Activated naive CD8-positive, alpha-beta T cell treated with anti-CD3 and anti-CD28 coated beads, Interleukin-2, amount 50 U/mL, for 24 hours (primary cell): ENCODE data around the gene SP1.
"Not testable (repeated sequence)": the region's sequence is repeated elsewhere in the genome, so short reads cannot be mapped to it uniquely, and the experiment has no call there.

Experiments used
- ATAC-seq: fragments of 150-1000 bp; cut with Tn5 transposase; one replicate; pipeline ENCODE4 v1.10.0; 2021
- DNase-seq: peaks from one replicate; pipeline ENCODE4 v3.0.0; 2021
- H3K27ac Mint-ChIP-seq: one replicate; pipeline ENCODE4 v1.8.0; 2021; ENCODE audit warnings: mild to moderate bottlenecking, mixed read lengths
- H3K27me3 Mint-ChIP-seq: one replicate; pipeline ENCODE4 v1.8.0; 2021; ENCODE audit warnings: mixed read lengths
- H3K36me3 Mint-ChIP-seq: one replicate; pipeline ENCODE4 v1.8.0; 2021; ENCODE audit warnings: low read depth, mixed read lengths
- H3K4me1 Mint-ChIP-seq: one replicate; pipeline ENCODE4 v1.8.0; 2021; ENCODE audit warnings: mixed read lengths
- H3K4me3 Mint-ChIP-seq: one replicate; pipeline ENCODE4 v1.8.0; 2021; ENCODE audit warnings: mild to moderate bottlenecking, moderate library complexity, mixed read lengths
- H3K9me3 Mint-ChIP-seq: one replicate; pipeline ENCODE4 v1.8.0; 2021; ENCODE audit warnings: mixed read lengths

Gene SP1

DNA sequence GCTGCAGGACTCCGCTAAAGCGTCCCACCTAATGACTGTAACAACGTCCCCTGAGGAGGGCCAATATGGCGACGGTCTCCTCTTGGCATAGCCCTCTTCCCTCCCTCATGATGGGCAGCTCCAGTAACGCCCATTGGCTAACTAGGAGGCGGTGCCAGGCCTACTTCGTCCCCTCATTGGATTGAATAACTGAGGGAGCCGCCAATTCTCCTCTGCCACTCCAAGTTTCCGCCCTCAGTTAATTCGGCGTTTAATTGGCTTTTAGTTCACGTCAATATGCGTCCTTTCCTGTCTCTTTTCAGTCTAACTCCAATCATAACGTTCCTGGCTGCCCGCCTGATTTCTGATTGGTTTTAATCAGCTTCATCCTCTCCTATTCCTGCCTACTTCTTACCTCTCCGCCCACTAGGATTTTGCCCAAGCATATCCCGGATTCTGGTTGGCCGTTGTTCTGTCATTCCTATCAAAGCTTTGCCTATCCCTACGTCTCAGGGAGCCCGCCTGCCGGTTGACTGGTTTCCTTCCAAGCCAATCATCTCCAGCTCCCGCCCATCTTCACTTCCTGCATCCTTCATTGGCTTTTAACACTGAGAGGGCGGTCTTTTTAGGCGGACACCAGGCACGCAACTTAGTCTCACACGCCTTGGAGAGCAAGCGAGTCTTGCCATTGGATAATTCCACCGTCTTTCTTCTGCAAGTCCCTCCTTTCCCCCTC lies 430 bp upstream of the SP1 start:
- H3K4me1 Mint-ChIP-seq: peaks cover 37% of the 10 kb centered on the region
- H3K27ac Mint-ChIP-seq: no peak overlapping the region
- H3K9me3 Mint-ChIP-seq: no peaks in the 10 kb centered on the region
- no peaks in the 10 kb centered on the region for H3K27me3 Mint-ChIP-seq
- no peak overlapping the region for H3K4me3 Mint-ChIP-seq
- peaks cover 30% of the 10 kb centered on the region for H3K36me3 Mint-ChIP-seq
- ATAC-seq: peak; percentile 81
- peak; percentile 89 for DNase-seq

DNA sequence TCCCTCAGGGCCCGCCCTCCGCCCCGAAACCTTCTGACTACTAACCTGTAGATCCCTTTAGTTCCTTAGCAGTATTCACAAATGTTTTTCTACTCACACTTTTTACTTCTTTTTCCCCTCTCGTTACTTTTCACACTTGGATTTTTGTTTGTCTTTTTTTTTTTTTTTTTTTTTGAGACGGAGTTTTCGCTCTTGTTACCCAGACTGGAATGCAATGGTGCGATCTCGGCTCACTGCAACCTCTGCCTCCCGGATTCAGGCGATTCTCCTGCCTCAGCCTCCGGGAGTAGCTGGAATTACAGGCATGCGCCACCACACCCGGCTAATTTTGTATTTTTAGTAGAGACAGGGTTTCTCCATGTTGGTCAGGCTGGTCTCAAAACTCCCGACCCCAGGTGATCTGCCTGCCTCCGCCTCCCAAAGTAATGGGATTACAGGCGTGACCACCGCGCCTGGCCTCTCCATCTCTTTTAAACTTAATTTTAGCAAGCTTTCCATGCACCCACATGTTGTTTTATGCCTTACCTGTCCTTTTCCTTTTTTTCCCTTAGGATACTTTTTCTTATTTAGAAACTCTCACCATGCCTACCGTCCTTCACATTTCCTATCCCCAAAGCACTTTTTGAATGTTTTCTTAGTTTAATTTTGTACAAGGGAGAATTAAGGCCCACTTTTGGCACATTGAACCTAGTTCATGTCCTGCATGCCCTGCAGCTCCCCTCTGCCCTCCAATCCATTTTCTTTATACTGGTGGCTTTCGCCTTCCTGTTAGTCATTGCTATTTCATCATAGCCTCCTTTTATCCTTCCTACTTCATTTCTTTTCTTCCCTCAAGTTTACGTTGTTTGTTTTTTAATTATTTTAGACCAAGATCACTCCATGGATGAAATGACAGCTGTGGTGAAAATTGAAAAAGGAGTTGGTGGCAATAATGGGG lies 1.1 kb downstream of the SP1 start:
- H3K27ac Mint-ChIP-seq: peak overlapping the region; percentile 96
- peaks cover 36% of the 10 kb centered on the region for H3K36me3 Mint-ChIP-seq
- H3K4me3 Mint-ChIP-seq: peak overlapping the region; percentile 94
- peaks cover 44% of the 10 kb centered on the region for H3K4me1 Mint-ChIP-seq
- no peak for DNase-seq
- no peaks in the 10 kb centered on the region for H3K9me3 Mint-ChIP-seq
- H3K27me3 Mint-ChIP-seq: no peaks in the 10 kb centered on the region
- ATAC-seq: no peak

DNA sequence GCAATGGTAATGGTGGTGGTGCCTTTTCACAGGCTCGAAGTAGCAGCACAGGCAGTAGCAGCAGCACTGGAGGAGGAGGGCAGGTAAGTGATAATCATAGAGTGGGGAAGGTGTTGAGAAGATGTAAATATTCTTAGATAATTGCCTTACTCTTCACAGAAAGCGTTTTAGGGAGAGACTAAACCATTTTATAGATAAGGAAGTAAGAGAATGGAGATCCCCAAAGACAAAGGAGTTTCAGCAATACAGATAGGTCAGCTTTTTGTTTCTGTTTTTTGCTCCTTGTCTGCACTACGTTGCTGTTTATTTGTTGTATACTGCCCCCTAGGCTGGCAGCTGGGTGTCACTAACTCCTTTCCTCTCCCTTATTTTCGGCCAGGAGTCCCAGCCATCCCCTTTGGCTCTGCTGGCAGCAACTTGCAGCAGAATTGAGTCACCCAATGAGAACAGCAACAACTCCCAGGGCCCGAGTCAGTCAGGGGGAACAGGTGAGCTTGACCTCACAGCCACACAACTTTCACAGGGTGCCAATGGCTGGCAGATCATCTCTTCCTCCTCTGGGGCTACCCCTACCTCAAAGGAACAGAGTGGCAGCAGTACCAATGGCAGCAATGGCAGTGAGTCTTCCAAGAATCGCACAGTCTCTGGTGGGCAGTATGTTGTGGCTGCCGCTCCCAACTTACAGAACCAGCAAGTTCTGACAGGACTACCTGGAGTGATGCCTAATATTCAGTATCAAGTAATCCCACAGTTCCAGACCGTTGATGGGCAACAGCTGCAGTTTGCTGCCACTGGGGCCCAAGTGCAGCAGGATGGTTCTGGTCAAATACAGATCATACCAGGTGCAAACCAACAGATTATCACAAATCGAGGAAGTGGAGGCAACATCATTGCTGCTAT lies 2.0 kb downstream of the SP1 start:
- no peaks in the 10 kb centered on the region for H3K27me3 Mint-ChIP-seq
- H3K4me3 Mint-ChIP-seq: peak overlapping the region; percentile 94
- peak overlapping the region; percentile 96 for H3K27ac Mint-ChIP-seq
- no peaks in the 10 kb centered on the region for H3K9me3 Mint-ChIP-seq
- peaks cover 53% of the 10 kb centered on the region for H3K4me1 Mint-ChIP-seq
- ATAC-seq: no peak
- peak; percentile 34 for DNase-seq
- peaks cover 38% of the 10 kb centered on the region for H3K36me3 Mint-ChIP-seq

DNA sequence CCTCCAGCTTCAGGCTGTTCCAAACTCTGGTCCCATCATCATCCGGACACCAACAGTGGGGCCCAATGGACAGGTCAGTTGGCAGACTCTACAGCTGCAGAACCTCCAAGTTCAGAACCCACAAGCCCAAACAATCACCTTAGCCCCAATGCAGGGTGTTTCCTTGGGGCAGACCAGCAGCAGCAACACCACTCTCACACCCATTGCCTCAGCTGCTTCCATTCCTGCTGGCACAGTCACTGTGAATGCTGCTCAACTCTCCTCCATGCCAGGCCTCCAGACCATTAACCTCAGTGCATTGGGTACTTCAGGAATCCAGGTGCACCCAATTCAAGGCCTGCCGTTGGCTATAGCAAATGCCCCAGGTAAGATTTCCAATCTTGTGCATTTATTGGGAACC lies 3.3 kb downstream of the SP1 start:
- Mint-ChIP-seq H3K9me3 (no peaks in the 10 kb centered on the region), H3K4me3 (peak overlapping the region; percentile 54), H3K27me3 (no peaks in the 10 kb centered on the region), H3K27ac (peak overlapping the region; percentile 47), H3K4me1 (peaks cover 64% of the 10 kb centered on the region), H3K36me3 (peaks cover 45% of the 10 kb centered on the region)
- no peak for DNase-seq
- no peak for ATAC-seq

DNA sequence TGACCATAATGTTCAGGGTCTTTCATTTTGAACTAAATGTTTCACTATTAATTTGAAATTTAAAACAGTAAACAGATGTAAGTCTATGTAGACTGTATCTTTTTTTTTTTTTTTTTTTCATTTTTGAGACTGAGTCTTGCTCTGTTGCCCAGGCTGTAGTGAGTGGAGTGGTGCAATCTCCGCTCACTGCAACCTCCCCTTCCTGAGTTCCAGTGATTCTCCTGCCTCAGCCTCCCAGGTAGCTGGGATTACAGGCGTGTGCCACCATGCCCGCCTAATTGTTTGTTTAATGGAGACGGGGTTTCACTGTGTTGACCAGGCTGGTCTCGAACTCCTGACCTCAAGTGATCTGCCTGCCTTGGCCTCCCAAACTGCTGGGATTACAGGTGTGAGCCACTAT lies 6.4 kb downstream of the SP1 start:
- Mint-ChIP-seq H3K4me3 (peak overlapping the region; percentile 49), H3K27ac (peak overlapping the region; percentile 6), H3K4me1 (peaks cover 86% of the 10 kb centered on the region), H3K36me3 (peaks cover 50% of the 10 kb centered on the region)
- DNase-seq, H3K27me3 Mint-ChIP-seq, ATAC-seq, H3K9me3 Mint-ChIP-seq: not testable (repeated sequence)

DNA sequence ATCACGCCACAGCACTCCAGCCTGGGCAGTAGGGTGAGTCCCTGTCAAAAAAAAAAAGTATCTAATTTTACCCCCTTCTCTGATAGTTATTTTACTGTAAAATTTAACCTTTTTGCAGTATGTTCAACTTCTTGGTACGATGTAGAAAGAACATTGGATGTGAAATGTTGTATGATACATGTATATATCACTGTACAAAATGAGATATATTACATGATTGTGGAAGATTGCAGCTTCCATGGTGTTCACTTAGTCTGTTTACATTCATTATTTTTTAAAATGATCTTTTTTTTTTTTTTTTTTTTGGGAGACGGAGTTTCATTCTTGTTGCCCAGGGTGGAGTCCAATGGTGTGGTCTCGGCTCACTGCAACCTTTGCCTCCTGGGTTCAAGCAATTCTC lies 9.0 kb downstream of the SP1 start:
- ATAC-seq: no peak
- Mint-ChIP-seq H3K27me3 (no peaks in the 10 kb centered on the region), H3K36me3 (peaks cover 28% of the 10 kb centered on the region), H3K27ac (peak overlapping the region; percentile 6), H3K4me3 (no peak overlapping the region), H3K9me3 (no peaks in the 10 kb centered on the region), H3K4me1 (peaks cover 66% of the 10 kb centered on the region)
- no peak for DNase-seq

DNA sequence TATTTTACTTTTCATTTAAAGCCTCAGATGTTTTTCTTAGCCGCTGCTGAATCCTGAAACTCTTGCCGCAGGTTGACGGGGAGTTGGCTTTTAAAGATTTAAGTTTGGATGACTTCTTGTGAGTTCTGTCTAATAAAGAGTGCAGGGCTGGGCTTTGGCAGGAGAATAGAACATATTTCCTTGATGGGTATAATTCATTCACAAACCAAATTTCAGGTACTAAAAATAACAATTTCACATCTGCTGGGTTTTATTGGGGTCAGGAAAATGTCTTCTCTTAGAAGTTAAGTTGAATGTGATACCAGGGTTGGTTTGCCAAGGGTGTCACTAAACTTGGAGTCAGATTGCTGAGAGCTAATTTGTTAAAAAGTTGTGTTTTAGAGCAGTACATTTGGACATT lies 9.7 kb downstream of the SP1 start:
- DNase-seq (no peak), ATAC-seq (no peak)
- H3K36me3 Mint-ChIP-seq: peaks cover 24% of the 10 kb centered on the region
- peak overlapping the region; percentile 4 for H3K4me3 Mint-ChIP-seq
- no peaks in the 10 kb centered on the region for H3K27me3 Mint-ChIP-seq
- H3K9me3 Mint-ChIP-seq: no peaks in the 10 kb centered on the region
- H3K27ac Mint-ChIP-seq: no peak overlapping the region
- H3K4me1 Mint-ChIP-seq: peaks cover 59% of the 10 kb centered on the region

DNA sequence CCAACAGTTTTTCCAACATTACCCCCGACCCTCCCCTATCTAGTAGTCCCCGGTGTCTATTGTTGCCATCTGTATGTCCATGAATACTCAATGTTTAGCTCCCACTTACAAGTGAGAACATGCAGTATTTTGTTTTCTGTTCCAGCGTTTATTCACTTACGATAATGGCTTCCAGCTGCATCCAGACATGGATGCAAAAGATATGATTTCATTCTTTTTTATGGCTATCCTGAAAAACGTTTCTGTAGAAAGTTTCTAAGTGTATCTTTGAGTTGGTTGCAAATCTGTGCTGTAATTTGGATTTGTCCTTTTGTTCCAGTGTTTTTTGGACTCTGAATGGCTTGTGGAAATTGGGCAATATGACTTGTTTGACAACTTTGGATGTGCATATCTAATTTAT lies 11.7 kb downstream of the SP1 start:
- Mint-ChIP-seq H3K27me3 (no peaks in the 10 kb centered on the region), H3K27ac (no peak overlapping the region), H3K4me1 (peaks cover 47% of the 10 kb centered on the region), H3K4me3 (no peak overlapping the region), H3K9me3 (no peaks in the 10 kb centered on the region), H3K36me3 (peaks cover 20% of the 10 kb centered on the region)
- no peak for ATAC-seq
- DNase-seq: no peak

DNA sequence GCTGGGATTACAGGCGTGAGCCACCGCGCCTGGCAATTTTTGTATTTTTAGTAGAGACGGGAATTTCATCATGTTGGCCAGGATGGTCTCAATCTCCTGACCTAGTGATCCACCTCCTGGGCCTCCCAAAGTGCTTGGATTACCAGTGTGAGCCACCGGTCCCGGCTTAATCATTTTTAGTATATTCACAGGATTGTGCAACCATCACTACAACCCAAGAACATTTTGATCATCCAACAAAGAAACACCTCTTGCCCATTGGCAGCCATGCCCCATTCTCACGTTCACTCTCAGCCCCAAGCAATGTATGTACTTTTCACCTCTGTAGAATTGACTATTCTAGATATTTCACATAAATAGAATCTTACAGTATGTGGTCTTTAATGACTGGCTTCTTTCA lies 19.9 kb downstream of the SP1 start:
- H3K9me3 Mint-ChIP-seq: no peaks in the 10 kb centered on the region
- no peak overlapping the region for H3K27ac Mint-ChIP-seq
- H3K36me3 Mint-ChIP-seq: peaks cover 16% of the 10 kb centered on the region

DNA sequence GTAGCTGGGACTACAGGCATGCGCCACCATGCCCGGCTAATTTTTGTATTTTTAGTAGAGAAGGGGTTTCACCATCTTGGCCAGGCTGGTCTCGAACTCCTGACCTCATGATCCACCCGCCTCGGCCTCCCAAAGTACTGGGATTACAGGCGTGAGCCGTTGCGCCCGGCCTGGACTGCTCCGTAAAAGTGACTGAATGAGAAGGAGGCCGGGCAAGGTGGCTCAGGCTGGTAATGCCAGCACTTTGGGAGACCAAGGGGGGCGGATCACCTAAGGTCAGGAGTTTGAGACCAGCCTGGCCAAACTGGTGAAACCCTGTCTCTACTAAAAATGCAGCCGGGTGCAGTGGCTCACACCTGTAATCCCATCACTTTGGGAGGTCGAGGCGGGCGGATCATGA lies 22.4 kb downstream of the SP1 start:
- not testable (repeated sequence) for ATAC-seq, DNase-seq, H3K4me3 Mint-ChIP-seq, H3K27ac Mint-ChIP-seq, H3K9me3 Mint-ChIP-seq, H3K27me3 Mint-ChIP-seq
- Mint-ChIP-seq H3K4me1 (peaks cover 13% of the 10 kb centered on the region), H3K36me3 (peaks cover 21% of the 10 kb centered on the region)

More for the DNA sequence above, 19.9 kb downstream of the SP1 start:
- Mint-ChIP-seq H3K4me3 (no peak overlapping the region), H3K27me3 (no peaks in the 10 kb centered on the region), H3K4me1 (peaks cover 17% of the 10 kb centered on the region)
- no peak for ATAC-seq
- DNase-seq: no peak

DNA sequence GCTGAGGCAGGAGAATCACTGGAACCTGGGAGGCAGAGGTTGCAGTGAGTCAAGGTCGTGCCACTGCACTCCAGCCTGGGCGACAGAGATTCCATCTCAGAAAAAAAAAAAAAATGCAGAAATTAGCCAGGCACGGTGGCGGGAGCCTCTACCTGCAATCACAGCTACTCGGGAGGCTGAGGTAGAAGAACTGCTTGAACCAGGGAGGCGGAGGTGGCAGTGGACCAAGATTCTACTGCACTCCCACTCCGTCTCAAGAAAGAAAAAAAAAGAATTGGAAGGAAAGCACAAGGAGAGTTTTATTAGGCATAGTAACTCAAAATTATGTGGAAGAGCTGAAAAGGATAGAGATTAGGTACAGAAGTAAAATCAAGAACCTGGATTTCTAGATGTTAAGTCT lies 22.9 kb downstream of the SP1 start:
- Mint-ChIP-seq H3K36me3 (peaks cover 19% of the 10 kb centered on the region), H3K27me3 (no peaks in the 10 kb centered on the region), H3K9me3 (no peaks in the 10 kb centered on the region), H3K4me3 (no peak overlapping the region), H3K4me1 (peaks cover 11% of the 10 kb centered on the region), H3K27ac (peak overlapping the region; percentile 40)
- DNase-seq: no peak
- ATAC-seq: no peak

DNA sequence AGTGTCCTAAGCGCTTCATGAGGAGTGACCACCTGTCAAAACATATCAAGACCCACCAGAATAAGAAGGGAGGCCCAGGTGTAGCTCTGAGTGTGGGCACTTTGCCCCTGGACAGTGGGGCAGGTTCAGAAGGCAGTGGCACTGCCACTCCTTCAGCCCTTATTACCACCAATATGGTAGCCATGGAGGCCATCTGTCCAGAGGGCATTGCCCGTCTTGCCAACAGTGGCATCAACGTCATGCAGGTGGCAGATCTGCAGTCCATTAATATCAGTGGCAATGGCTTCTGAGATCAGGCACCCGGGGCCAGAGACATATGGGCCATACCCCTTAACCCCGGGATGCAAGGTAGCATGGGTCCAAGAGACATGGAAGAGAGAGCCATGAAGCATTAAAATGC lies 31.0 kb downstream of the SP1 start:
- ATAC-seq (no peak), DNase-seq (no peak)
- Mint-ChIP-seq H3K9me3 (no peaks in the 10 kb centered on the region), H3K4me1 (peaks cover 38% of the 10 kb centered on the region), H3K36me3 (peaks cover 50% of the 10 kb centered on the region), H3K27me3 (no peaks in the 10 kb centered on the region), H3K27ac (no peak overlapping the region), H3K4me3 (no peak overlapping the region)

DNA sequence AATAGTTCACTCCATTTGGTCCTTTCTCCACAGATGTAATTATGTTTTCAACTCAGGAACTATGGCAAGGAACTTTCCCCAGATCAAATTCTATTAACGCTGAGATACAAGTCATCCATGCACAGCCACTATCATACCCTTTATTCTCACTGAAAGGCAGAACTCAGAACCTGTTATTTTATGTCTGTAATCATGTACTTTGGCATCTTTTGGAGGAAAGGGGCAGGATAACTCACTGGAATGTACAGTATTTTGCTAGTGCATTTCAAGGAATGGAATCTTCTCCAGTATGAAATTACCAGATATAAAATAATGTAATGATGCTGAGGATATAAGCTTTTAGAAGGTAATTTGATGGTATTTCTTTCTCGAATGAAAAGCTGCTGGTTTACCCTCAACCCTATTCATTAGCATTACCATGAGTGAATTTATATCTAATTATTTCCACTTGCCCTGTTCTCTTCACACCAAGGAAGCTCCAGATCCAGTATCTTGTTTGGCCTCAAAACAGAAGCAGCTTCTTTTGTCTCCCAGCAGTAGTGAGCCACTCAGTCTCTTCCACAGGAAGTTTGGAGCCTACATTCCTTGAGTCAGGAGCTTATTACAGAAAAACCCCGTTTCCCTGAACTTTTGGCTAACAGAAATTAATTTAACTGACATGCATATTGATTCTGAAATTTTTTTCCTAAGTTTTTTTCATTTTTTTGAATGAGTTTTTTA lies 33.7 kb downstream of the SP1 start:
- Mint-ChIP-seq H3K36me3 (peaks cover 44% of the 10 kb centered on the region), H3K27ac (peak overlapping the region; percentile 76)
- ATAC-seq: no peak

More for the DNA sequence above, 33.7 kb downstream of the SP1 start:
- no peaks in the 10 kb centered on the region for H3K27me3 Mint-ChIP-seq
- no peak for DNase-seq
- H3K4me3 Mint-ChIP-seq: no peak overlapping the region
- H3K4me1 Mint-ChIP-seq: peaks cover 62% of the 10 kb centered on the region
- H3K9me3 Mint-ChIP-seq: no peaks in the 10 kb centered on the region
